Activated CD4-positive, alpha-beta T cell treated with anti-CD3 and anti-CD28 coated beads for 4 hours (primary cell): ENCODE results near the gene ELMOD1.
A peak's percentile ranks its signal among the peaks of the same experiment; 100 is the strongest.

ENCODE experiments used
- DNase-seq, 2 donors: peaks; one replicate each; pipeline ENCODE4 v3.0.0-alpha.2; 2020

ELMOD1 gene

DNA sequence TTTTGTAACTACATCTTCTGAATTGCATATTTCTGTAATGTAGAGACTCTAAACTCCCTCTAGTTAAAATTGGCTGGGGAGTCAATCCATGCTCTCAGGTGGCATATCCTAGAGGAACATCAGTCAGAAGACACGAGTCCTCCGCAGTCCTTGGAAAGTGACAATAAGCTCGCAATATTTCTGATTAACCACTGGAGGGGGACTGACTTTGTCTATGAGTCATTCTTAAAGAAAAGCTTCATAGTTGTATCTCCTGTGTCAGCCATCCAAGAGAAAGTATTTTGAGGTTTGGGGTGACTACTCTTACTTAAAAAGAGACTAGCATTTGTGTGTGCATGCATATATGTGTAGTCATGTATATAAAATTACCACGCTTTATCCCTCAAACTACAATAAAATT is 60.7 kb downstream of the ELMOD1 start:
- DNase-seq, result no peak

DNA sequence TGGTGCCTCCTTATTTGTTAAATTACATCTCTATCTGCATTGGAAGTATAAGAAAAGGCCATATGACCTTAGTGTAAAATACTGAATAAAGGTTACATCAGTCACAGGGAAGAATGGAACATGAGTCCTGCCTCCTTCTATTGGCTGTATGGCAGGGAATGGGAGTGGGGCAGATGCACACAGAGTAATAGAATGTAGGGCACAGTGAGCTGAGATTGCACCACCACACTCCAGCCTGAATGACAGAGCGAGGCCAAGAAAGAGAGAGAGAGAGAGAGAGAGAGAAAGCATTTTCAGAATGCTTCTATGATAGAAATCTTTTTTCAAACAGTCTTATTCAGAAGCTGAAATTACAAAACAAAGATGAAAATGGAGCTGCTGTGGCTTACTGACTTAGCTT is 62.1 kb downstream of the ELMOD1 start:
- DNase-seq, result no peak

DNA sequence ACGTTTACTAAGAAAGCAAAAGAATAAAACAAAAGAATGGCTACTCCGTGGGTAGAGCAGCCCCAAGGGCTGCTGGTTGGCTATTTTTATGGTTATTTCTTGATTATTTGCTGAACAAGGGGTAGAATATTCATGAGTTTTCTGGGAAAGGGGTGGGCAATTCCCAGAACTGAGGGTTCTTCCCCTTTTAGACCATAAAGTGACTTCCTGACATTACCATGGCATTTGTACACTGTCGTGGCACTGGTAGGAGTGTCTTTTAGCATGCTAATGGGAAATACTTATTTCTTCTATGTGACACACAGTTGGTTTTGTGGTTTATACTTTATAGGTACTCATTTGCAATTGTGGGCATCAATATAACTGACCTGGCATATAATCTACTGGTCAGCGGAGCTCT is 64.7 kb downstream of the ELMOD1 start:
- no peak for DNase-seq

DNA sequence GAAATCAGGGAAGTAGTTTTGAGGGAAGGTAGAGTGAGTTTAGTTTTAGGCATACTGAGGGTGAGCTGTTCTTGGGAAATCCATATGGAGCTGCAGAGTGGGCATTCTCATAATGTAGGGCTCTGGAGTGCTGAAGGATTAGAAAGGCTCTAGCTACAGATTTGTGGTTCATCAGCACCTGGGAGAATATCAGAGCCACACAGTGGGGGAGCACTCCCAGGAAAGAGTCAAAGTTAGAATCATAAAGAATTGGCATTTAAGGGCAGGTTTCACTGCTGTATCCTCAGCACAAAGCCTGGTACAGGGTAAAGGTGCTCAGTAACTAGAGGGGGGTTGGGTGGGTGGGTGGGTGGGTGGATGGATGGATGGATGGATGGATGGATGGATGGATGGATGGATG is 68.4 kb downstream of the ELMOD1 start:
- DNase-seq, result no peak

DNA sequence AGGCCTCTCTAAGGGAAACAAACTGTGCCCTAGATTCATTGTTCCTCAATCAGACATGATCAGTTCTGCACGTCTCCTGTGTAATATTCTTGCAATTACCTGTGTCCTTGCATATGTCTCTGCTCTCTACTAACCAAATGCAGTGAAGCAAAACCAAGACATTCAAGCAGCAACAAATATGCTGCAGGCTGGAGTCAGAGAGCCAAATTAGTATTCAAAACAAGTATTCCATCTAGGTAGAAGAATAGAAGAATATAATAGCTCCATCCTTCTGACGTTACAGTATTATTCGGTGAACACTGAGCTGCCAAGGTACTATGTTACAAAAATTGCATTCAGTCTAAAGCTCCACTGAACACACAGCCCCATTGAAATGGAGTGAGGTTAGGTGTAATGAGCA is 69.1 kb downstream of the ELMOD1 start:
- DNase-seq, result no peak

DNA sequence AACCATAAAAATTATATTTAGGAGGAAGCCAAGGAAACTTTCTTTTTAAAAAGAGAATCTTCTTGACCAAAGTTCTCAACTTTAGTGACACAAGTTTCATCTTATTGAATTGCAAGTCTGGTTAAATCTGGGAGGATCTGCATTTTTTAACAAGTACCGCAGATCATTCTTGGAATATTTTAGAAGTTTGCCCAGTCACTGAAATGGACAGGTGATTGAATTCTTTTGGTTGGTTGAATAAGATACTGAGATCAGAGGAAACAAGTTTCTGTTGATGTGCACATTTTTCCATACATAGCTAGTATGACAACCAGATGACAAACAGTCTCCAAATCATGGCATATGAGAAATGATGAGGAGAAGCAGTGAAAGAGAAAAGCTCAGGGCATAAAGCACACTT is 70.7 kb downstream of the ELMOD1 start:
- DNase-seq, result no peak

DNA sequence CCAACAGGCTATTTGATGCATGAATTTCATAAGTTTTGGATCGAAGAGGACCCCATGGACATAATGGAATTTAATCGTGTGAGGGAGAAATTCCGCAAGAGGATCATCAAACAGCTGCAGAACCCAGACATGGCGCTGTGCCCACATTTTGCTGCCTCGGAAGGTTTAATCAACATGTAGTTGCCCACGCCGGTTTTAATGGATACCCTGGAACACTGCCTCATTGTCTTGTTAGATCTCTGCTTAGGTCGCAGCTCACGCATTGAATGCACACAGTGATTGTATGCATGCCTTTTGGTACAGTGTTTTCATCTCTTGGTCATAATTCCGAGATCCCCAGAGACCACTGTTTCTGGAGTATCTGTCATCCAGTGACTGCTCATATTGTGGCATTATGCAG is 74.1 kb downstream of the ELMOD1 start:
- DNase-seq, result no peak

DNA sequence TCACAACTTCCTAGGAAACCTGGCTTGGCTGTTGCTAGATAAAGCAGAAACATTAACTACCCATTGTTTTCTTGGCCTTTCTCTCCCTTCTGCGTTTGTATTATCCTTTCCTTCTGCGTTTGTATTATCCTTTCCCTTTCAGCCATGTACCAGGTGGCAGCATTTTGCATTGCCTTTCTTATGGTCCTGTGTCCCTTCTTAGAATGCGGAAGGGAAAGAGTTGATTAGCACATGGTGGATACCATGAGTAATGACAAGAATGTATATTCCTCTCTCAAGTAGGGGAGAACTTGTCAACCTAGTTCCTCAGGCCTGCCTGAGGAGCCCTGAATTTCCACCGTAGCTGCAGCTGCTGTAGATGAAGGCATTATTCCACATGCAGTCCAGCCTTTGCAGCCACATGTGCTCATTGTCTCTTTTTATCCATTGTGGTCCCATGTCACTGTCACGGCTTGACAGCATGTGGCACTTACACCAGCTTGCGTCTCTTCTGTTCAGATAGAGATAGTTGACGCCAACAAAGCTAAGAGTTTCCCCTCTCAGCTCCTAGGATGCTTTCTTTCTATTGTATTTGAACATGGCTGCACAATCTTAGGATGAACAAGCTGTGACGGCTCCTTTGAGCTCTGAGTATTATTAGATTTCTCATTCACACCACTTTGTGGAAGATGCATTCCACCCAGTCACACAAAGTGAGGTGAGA is 76.1 kb downstream of the ELMOD1 start:
- no peak for DNase-seq

DNA sequence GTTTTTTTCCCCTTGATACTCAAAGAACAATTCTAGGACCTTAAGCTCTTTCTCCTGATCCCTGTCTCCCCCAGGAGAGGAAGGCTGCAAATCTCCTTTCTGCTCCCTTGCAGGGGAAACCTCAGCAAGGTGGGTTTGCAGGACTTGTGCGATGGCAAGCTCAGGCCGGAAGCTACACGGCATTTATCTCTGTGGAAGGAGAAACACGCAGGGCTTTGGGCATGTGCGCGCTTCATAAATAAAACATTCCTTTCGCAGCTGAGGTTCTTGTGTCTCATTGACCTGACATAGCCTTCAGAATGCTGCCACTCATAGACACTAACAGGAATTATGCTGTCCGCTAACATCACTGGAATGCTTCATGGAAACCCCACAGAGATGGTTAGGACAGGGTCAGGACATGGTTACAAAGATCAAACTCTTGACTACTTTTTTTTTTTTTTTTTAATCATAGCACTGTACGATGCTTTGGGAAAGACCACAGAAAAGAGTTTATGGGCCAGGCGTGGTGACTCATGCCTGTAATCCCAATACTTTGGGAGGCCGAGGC is 78.3 kb downstream of the ELMOD1 start:
- no peak for DNase-seq

DNA sequence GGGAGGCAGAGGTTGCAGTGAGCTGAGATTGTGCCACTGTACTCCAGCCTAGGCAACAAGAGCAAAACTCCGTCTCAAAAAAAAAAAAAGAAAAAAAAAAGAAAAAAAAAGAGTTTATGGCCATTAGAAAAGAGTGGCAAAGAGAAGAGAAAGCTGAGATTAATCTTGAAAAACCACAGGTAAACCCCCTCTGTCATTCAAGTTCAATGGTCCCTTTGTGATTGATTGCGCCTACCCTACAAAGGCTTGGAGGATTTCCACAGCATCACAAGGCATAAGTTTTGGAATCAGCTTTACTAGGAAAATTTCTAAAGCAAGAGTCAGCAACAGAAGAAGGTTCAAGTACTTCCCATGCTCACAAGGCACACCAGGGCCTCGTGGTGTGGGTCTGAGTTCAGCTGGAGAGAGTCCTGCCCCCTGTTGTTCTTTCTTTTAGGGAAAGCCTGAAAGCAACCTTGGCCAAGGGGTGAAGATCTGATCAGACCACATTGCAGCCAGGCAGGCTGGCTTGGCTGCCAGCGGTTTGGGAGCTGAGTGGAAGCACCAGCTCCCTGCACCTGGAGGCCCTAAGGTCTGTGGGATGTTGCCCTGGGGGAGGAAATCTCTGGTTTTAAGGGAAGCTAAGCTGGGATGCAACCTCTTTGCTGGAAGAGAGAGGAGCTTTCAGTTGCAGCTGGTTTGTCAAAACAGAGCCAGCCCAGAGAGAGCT is 79.1 kb downstream of the ELMOD1 start:
- no peak for DNase-seq

DNA sequence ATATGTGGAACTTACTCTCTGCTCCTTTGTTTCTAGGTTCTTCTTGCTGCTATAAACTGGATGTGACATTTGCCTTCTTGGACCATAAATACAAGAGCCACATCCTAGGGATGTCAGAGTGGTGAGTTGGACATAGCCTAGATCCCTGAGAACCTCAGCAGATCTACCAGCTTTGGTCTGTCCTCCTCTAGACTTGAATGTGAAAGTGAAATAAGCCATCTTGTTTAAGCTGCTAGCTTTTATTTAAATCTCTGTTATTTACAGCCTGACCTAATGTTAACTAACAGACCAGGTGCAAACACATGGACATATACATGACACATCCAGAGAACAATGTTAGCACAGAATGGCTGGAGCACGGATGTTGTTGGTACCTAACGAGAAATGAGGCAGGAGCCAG is 85.0 kb downstream of the ELMOD1 start:
- no peak for DNase-seq

DNA sequence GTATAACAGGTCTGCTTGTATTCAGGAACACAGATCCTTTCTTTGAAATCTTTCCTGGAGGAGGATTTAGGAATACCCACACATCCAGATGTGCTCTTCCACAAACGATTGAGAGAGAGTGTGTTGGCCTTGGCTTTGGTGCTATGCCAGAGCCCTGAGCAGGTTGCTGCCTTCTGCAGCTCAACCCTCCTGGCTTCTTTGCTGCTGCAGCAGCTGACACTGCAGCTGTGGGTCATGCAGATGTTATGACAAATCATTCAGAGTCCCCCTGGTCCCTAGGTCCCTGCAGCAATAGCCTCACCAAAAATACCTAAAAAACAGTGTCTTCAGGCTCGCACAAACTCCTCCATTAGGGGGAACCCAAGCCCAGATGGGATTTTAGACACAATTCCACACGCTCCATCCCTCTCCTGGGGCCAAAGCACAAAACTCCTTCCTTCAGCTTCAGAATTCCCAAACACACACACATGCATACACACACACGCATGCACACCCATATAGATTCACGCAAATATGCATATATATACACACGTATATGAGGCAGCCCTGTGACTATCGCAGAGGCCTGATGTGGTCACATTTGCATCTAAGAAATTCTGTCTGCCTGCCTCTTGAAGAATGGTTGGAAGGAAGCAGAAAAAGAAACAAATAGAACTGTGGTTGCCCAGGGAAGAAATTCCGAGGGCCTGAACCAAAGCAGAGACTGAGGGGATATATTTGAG is 85.5 kb downstream of the ELMOD1 start:
- no peak for DNase-seq

DNA sequence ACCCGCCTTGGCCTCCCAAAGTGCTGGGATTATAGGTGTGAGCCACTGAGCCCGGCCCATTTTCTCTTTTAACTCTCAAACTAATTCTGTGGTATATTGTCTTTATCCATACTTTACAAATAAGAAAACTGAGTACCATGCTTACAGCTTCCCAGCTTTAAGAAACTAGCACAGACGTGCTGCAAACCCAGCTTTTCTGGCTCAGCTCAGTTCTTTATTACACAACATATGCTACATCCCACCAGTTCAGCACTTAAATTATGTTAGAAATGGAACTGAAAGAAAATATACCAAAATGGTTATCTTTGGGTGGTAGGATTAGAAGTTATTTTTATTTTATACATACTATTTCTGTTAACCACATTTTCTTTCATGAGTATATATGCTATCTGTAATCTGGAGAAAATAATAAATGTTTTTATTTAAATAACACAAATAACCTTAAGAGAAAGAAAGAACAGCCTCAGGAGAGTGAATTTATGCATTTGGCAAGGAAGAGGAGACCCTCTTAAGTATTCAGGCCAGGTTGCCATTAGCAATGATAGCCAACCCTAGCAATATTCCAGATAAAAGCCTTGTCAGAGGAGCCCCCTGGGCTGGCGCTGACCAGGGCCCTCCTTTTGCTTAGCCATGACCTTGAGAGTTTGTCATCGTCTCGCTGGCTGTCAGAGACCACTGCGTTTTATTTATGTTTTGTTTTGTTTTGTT is 87.1 kb downstream of the ELMOD1 start:
- DNase-seq, result no peak

DNA sequence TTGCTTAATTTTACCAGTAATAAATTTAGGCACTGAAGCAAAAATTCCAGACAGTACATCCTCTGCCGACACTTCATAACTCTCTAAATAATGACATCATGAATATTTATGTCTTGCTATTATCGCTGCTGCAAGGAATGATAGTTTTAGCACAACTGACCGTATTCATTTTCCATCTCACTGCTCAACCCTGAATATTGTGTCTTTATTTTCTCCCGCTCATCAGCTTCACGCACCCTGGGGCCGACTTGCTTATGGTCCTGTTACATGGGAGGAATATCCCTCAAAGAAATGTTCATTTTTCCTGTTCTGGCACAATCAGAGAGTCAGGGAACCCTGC is 87.7 kb downstream of the ELMOD1 start:
- no peak for DNase-seq

DNA sequence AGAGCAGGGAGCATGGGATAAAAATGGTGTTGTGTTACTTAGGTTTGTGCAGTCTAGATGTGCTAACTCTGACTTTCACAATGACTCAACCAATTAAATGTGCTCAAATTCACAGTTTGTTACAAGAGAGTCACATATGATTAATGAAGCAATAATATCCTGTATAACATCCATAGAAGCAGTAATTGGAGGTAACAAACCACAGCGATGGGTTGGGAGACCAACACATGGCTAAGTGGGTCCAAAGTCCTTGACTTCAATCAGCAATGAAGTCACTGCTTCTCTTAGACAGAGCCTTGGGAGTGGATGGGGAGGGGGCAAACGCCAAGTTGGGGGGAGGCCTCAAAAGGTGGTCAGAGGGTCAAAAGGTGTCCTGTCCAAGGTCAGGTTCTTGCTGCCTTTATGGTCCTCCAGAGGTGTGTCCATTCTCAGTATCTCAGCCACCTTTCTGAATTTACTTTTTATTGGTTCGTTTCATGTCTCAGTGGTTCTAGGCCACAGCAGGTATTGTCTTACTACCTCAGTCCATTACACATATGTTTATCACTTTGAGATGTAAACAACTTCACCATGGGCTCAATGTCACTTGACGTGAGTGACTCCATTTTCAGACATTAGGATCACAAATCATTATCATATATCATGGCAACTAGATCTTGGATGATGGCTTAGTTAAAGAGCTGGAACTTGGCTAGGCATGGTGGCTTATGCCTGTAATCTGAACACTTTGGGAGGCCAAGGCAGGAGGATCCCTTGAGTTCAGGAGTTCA is 88.5 kb downstream of the ELMOD1 start:
- no peak for DNase-seq

DNA sequence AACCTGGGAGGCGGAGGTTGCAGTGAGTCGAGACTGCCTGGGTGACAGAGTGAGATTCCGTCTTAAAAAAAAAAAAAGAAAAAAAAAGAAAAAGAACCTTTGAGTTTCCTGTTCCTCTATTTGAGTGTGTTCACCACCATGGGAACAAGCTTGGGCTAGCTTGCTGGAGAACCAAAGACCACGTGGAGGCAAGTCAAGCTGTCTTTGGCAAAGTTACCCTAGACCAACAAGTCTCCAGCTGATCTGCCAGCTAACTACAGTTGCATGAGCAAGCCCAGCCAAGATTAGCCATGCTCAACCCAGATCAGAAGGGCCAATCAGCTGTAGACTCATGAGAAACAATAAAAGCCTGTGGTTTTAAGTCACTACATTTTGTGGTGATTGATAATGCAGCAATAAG is 91.2 kb downstream of the ELMOD1 start:
- DNase-seq, result no peak

DNA sequence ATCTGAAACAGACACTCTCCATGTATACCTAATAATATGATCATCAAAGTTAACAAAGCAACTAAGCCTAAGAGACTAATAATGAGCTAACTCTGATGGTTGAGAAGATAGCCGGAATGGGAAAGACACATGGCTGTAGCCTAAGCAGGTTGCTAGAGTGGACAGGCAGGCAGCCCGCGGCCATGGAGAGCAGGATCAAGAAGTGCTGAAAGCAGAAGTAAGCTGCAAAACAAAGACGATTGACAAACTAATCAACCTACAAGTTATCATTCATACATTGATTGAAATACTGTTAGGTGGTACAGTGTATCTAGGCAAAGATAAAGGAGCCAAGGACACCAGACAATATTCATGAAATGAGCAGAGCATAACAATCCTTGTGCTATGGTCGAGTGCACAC is 91.6 kb downstream of the ELMOD1 start:
- no peak for DNase-seq

DNA sequence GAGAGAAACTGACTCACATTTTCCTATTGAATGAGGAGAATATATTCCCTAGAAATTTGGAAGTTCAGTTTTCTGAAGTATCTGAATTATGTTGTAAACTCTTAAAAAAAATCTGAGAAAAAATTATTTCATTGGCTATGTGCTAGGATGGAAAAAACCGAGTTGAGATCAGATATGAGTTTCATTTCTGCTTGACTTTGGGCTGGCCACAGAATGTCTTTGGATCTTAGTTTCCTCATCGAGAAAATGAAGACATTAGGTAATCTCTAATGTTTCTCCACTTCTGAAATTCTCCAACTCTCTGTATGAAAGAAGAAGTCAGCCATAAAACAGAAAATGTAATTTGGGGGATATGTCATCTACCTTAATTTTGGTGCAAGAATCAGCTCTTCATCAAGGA is 92.1 kb downstream of the ELMOD1 start:
- no peak for DNase-seq

DNA sequence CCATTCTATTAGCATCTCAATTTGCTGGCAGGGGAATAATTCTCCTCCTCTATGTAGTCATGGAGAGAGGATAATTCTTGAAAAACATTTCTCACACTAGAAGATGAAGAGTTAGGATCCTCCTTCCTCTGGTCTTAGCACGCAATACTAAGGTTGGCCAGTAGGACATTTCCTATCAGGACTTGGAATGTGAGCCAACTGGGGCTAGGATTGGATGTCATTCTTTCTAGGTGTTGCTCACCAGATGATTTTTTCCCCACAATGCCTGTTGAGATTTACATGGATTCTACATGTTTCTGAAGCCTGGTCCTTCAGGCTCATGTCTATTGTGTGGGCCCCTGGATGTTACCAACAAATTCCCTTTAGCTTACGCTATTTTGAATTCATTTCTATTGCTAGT is 92.9 kb downstream of the ELMOD1 start:
- no peak for DNase-seq

DNA sequence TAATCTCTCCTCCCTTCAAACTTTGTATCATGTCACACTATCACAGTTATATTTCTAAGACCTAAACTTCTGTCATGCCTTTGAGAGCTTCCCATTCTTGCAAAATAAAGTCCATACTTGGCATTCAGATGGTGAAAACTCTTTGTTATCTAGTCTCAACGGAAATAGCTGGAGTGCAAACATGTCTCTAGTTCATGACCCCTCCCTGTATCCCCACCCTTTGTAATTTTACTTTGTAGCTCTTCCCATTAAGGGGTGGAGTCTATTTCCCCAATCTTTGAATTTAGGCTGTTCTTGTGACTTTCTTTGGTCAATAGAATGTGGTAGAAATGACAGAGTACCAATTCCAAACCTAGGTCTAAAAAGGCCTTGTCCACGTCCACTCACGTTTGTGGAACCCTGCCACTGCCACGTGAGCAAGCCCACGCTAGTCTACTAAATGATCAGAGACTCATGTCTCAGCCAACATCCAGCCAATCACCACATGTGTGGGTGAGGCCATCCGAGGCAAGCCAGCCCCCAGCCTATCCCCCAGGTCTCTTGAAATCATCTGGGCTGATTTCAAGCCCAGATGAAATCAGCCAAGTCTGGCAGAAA is 97.5 kb downstream of the ELMOD1 start:
- no peak for DNase-seq

DNA sequence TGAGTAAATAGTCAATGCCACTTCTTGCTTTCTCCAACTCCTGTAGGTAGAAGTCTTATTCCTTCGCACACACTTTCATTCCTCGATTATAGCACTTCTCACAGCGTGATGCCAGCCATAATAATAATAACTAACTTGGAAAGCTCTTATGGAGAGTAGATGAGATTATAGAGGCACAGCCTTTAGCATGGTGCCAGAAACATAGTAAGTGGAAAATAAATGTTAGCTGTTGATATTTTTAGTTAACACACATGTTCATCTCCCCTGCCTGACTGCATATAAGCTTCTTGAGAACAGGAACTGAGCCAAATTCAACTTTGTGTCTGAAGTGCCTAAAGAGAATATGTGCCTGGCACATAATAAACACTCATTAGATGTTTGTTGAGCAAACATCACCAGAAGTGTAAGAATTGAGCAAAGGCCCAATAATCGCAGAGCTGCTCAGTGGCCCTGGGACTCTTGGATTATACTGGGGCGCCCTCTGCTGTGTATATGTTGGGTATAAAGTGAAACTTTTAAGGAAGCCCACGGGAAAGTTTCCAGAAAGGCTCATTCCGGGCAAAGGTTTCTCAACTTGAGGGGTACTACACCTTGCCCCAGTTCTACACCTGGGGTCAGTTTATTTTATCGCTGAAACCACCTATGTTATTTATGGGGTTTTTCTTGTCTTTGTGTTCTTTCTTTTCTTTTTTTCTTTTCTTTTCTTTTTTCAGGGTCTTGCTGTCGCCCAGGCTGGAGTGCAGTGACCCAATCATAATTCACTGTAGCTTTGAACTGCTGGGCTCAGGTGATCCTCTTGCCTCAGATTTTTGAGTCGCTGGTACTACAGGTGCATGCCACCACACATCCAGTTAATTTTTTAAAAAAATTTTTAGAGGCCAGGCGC is 98.6 kb downstream of the ELMOD1 start:
- peak; percentile 38 to 62 for DNase-seq
